H1 (cell line): Measurements from ENCODE around the gene DAB2IP.

Experiments
- MAFK ChIP-seq: IDR thresholded peaks from 2 replicates; pipeline ENCODE4 v1.6.1; 2012; ENCODE audit warnings: low read depth, mild to moderate bottlenecking, improper control_type of control experiment, low read length
- SP2 ChIP-seq: IDR thresholded peaks from 2 replicates; pipeline ENCODE4 v1.6.1; 2012; ENCODE audit warnings: mild to moderate bottlenecking, low read length, inconsistent platforms
- SRF ChIP-seq: IDR thresholded peaks from 2 replicates; pipeline ENCODE4 v1.6.1; 2011; ENCODE audit warnings: mild to moderate bottlenecking, low read depth, low read length, moderate library complexity
- TF ChIP-seq, protein P1 (sequence below), 3 experiments: IDR thresholded peaks; 1 replicate in 2 of 3; 2 replicates in 1 of 3; pipeline versions ENCODE4 v1.5.1 to v1.6.1; 2011; ENCODE audit warnings: low read length in 3 of 3, mild to moderate bottlenecking in 3 of 3, inconsistent platforms in 2 of 3, low read depth in 1 of 3, moderate library complexity in 1 of 3; ENCODE audit not compliant: insufficient read depth in 1 of 3; ENCODE audit errors: control extremely low read depth in 1 of 3
- TF ChIP-seq, protein P2 (sequence below): IDR thresholded peaks from 2 replicates; pipeline ENCODE4 v1.6.1; 2011; ENCODE audit warnings: low read length, improper control_type of control experiment

GRCh38 chr9:121711281-121711680 lies 59.8 kb downstream of the DAB2IP start:
- TF ChIP-seq MAFK (no peak), SP2 (no peak), SRF (no peak)
- TF ChIP-seq, protein P1, sequence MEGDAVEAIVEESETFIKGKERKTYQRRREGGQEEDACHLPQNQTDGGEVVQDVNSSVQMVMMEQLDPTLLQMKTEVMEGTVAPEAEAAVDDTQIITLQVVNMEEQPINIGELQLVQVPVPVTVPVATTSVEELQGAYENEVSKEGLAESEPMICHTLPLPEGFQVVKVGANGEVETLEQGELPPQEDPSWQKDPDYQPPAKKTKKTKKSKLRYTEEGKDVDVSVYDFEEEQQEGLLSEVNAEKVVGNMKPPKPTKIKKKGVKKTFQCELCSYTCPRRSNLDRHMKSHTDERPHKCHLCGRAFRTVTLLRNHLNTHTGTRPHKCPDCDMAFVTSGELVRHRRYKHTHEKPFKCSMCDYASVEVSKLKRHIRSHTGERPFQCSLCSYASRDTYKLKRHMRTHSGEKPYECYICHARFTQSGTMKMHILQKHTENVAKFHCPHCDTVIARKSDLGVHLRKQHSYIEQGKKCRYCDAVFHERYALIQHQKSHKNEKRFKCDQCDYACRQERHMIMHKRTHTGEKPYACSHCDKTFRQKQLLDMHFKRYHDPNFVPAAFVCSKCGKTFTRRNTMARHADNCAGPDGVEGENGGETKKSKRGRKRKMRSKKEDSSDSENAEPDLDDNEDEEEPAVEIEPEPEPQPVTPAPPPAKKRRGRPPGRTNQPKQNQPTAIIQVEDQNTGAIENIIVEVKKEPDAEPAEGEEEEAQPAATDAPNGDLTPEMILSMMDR (IDR thresholded peaks at IDR 0.05; ENCODE audit: control extremely low read depth in 1 of 3, insufficient read depth in 1 of 3, low read depth in 1 of 3, low read length in 3 of 3): no peak
- TF ChIP-seq, protein P2, sequence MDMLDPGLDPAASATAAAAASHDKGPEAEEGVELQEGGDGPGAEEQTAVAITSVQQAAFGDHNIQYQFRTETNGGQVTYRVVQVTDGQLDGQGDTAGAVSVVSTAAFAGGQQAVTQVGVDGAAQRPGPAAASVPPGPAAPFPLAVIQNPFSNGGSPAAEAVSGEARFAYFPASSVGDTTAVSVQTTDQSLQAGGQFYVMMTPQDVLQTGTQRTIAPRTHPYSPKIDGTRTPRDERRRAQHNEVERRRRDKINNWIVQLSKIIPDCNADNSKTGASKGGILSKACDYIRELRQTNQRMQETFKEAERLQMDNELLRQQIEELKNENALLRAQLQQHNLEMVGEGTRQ: no peak
